OCI-LY7 (cell line): ENCODE data around the gene TMEM248. TPM values are rescaled to one million over a fixed set of nuclear protein-coding genes. Genes with fewer than 3 reads are reported as not detected.

Experiments used
- BruUV-seq: library from RNA; stranded (reverse); fragments of 400-500 nt; replicated peaks from 2 replicates; lab custom pipeline; 2021; lab: Mats Ljungman, UMichigan
- CTCF ChIA-PET: fragments of 300-600 bp; sonication (Branson Sonifier 250); formaldehyde crosslinking; loops from one replicate; lab custom pipeline; 2022; ENCODE audit warnings: antibody characterized with exemption; ENCODE audit not compliant: unreplicated experiment; lab: Charles Lee
- POLR2A ChIA-PET: fragments of 300-600 bp; sonication (Branson Sonifier 250); formaldehyde crosslinking; loops from one replicate; lab custom pipeline; 2022; ENCODE audit warnings: antibody characterized with exemption; lab: Charles Lee
- DNase-seq: peaks from one replicate; pipeline ENCODE4 v3.0.0-alpha.2; 2015; ENCODE audit warnings: low spot score
- H2AFZ ChIP-seq: fragments of 200-600 bp; sonication (generic), shearing (Covaris generic); 2 replicates; pipeline ENCODE4 v1.6.1; 2014; ENCODE audit warnings: mild to moderate bottlenecking, antibody characterized with exemption, low read length, moderate library complexity
- H3K27ac ChIP-seq: fragments of 200-600 bp; sonication (generic); 2 replicates; pipeline ENCODE4 v1.5.1; 2014; ENCODE audit warnings: mixed run types, low read depth, mild to moderate bottlenecking, moderate library complexity, low read length, inconsistent platforms; ENCODE audit not compliant: poor library complexity, severe bottlenecking
- H3K36me3 ChIP-seq: fragments of 200-600 bp; sonication (generic); 2 replicates; pipeline ENCODE4 v1.6.1; 2014; ENCODE audit warnings: mild to moderate bottlenecking, antibody characterized with exemption, low read length, moderate library complexity, mixed read lengths; ENCODE audit not compliant: insufficient read depth
- H3K4me1 ChIP-seq: fragments of 200-600 bp; sonication (generic); 2 replicates; pipeline ENCODE4 v1.5.1; 2014; ENCODE audit warnings: mild to moderate bottlenecking, low read length; ENCODE audit not compliant: insufficient read depth, poor library complexity, severe bottlenecking
- H3K4me2 ChIP-seq: fragments of 200-600 bp; sonication (generic); 2 replicates; pipeline ENCODE4 v1.6.1; 2014; ENCODE audit warnings: mild to moderate bottlenecking, low read length
- H3K4me3 ChIP-seq: fragments of 200-600 bp; sonication (generic); 2 replicates; pipeline ENCODE4 v1.5.1; 2014; ENCODE audit warnings: mild to moderate bottlenecking, low read depth, low read length; ENCODE audit not compliant: poor library complexity, severe bottlenecking
- H3K79me2 ChIP-seq: fragments of 200-600 bp; sonication (generic); 2 replicates; pipeline ENCODE4 v1.6.1; 2016; ENCODE audit warnings: low read depth, mild to moderate bottlenecking, low read length, moderate library complexity, mixed read lengths; ENCODE audit not compliant: insufficient read depth
- H3K9me2 ChIP-seq: fragments of 200-600 bp; sonication (generic); 2 replicates; pipeline ENCODE4 v1.6.1; 2016; ENCODE audit warnings: mild to moderate bottlenecking, low read length, mixed read lengths; ENCODE audit not compliant: insufficient read depth
- H3K9me3 ChIP-seq: fragments of 200-600 bp; sonication (generic); 2 replicates; pipeline ENCODE4 v1.6.1; 2014; ENCODE audit warnings: mild to moderate bottlenecking, mixed run types, low read length, mixed read lengths
- H4K20me1 ChIP-seq: fragments of 200-600 bp; sonication (generic); 2 replicates; pipeline ENCODE4 v1.6.1; 2014; ENCODE audit warnings: mild to moderate bottlenecking, antibody characterized with exemption, low read length, moderate library complexity, mixed read lengths; ENCODE audit not compliant: insufficient read depth
- EZH2phosphoT487 ChIP-seq: fragments of 200-600 bp; sonication (generic); IDR thresholded peaks from 2 replicates; pipeline ENCODE4 v1.6.1; 2018; ENCODE audit warnings: low read depth, borderline replicate concordance, mild to moderate bottlenecking, mixed run types, antibody characterized with exemption, low read length, moderate library complexity, mixed read lengths
- intact Hi-C: fragments of 100-400 bp; cut with micrococcal nuclease; formaldehyde crosslinking; loops from one replicate; pipeline ENCODE4 v1.10.0; 2022; ENCODE audit not compliant: unreplicated experiment
- total RNA-seq, 2 experiments: library from RNA; depleted of rRNA in 1 of 2; stranded (reverse); fragments of >200 nt in 1 of 2; shearing (Covaris generic) in 1 of 2; gene quantifications; 2 replicates each; pipeline ENCODE4 v1.2.3, GENCODE V29; 2014 to 2022
- TF ChIP-seq, protein P1 (sequence below): fragments of 200-600 bp; sonication (generic); conservative IDR thresholded peaks from 2 replicates; pipeline ENCODE4 v1.5.1; 2014; ENCODE audit warnings: mild to moderate bottlenecking, antibody characterized with exemption, low read length, moderate library complexity, mixed read lengths

TMEM248 gene
- total RNA-seq, 2 experiments from 2014 or later: 76.5 to 88.8 TPM

DNA sequence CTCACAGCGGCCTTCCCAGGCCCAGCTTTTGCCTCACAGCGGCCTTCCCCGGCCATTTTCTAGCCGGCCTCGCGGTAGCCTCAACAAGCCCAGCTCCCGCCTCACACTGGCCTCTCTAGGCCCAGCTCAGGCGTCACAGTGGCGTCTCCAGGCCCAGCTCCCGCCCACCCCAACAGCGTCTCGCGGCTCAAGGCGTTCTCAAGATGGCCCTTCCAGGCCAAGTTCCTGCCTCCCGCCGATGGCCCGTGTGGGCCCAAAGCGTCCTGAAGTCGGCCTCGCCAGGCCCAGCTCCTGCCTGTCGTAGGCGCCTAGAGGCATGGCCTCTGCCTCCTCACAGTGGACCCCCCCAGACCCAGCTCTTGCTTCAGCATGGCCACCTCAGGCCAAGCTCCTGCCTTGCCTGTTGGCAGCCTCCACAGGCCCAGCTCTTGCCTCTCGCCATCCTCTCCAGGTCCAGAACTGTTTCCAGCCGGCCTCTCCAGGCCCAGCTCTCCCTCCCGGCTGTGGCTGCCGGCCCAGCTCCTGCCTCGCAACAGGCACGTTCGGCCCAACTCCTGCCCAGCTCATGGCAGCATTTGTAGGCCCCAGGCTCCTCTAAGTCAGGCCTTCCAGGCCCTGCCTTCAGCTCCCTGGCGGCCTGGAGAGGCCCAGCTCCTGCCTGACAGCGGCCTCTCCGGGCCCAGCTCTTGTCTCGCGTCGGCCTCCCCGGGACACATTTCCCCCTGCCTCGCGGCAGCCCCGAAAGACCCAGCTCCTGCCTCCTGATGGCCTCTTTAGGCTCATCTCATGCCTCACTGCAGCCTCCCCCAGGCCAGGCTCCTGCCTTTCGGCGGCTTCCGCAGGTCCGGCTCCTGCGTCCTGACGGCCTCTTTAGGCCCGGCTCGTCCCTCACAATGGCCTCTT, 18.8 kb upstream of the TMEM248 start:
- H3K9me3 ChIP-seq: no peaks in the 10 kb centered on the region
- no peaks in the 10 kb centered on the region for H3K79me2 ChIP-seq
- H3K4me3 ChIP-seq: no peak overlapping the region
- H3K9me2 ChIP-seq: no peaks in the 10 kb centered on the region
- TF ChIP-seq, protein P1, sequence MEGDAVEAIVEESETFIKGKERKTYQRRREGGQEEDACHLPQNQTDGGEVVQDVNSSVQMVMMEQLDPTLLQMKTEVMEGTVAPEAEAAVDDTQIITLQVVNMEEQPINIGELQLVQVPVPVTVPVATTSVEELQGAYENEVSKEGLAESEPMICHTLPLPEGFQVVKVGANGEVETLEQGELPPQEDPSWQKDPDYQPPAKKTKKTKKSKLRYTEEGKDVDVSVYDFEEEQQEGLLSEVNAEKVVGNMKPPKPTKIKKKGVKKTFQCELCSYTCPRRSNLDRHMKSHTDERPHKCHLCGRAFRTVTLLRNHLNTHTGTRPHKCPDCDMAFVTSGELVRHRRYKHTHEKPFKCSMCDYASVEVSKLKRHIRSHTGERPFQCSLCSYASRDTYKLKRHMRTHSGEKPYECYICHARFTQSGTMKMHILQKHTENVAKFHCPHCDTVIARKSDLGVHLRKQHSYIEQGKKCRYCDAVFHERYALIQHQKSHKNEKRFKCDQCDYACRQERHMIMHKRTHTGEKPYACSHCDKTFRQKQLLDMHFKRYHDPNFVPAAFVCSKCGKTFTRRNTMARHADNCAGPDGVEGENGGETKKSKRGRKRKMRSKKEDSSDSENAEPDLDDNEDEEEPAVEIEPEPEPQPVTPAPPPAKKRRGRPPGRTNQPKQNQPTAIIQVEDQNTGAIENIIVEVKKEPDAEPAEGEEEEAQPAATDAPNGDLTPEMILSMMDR: no peak
- no peak for TF ChIP-seq EZH2phosphoT487
- intact Hi-C loops: no loop called here
- H3K4me2 ChIP-seq: no peak overlapping the region
- H3K27ac ChIP-seq: no peak overlapping the region
- no TSS peak for BruUV-seq
- ChIA-PET CTCF (no interaction called here), POLR2A (interaction anchor here (0.5 to 1.7 kb wide), 5 partner anchors 9 to 1642 kb away, joined by 3 to 6 read pairs (median 3); no protein-coding TSS in a partner anchor)
- no peaks in the 10 kb centered on the region for H3K4me1 ChIP-seq
- H2AFZ ChIP-seq: no peak overlapping the region
- DNase-seq: no peak
- peaks cover 7% of the 10 kb centered on the region; the same call in 1 of the 2 replicates for H3K36me3 ChIP-seq
- no peaks in the 10 kb centered on the region for H4K20me1 ChIP-seq

DNA sequence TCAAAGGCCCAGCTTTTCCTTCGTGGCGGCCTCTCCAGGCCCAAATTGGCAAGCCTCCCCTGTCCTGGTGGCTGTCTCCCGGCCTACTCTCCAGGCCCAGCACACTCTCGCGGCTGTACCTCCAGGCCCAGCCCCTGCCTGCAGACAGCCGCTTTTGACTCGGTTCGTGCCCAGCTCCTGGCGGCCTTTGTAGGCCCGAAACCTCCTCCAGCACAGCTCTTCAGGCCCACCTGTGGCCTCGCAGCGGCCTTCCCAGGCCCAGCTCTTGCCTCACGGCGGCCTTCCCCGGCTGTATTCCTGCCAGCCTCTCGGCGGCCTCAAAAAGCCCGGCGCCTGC, 18.2 kb upstream of the TMEM248 start:
- no peak overlapping the region for H3K4me3 ChIP-seq
- H2AFZ ChIP-seq: no peak overlapping the region
- CTCF ChIA-PET: no interaction called here
- POLR2A ChIA-PET: interaction anchor here (0.6 to 1.7 kb wide), 4 partner anchors 11 to 1642 kb away, joined by 3 to 6 read pairs (median 4); no protein-coding TSS in a partner anchor
- no TSS peak for BruUV-seq
- no peak for DNase-seq
- H3K36me3 ChIP-seq: peaks cover 5% of the 10 kb centered on the region; the same call in 1 of the 2 replicates
- H4K20me1 ChIP-seq: no peaks in the 10 kb centered on the region
- H3K4me1 ChIP-seq: no peaks in the 10 kb centered on the region
- H3K79me2 ChIP-seq: no peaks in the 10 kb centered on the region
- no peaks in the 10 kb centered on the region for H3K9me3 ChIP-seq
- no peaks in the 10 kb centered on the region for H3K9me2 ChIP-seq
- intact Hi-C loops: no loop called here
- no peak overlapping the region for H3K4me2 ChIP-seq
- no peak overlapping the region for H3K27ac ChIP-seq
- TF ChIP-seq EZH2phosphoT487: no peak
- TF ChIP-seq, protein P1: no peak
